ENCODE data around the gene PAK6. TPM values are rescaled to one million over a fixed set of nuclear protein-coding genes. Genes with fewer than 3 reads are reported as not detected.
A peak's percentile ranks its signal among the peaks of the same experiment; 100 is the strongest.

Gene PAK6
- total RNA-seq, 1 donor from 2014 or later: 19.9 TPM

- Histone ChIP-seq H3K27ac (no peak overlapping the region), H3K27me3 (no peaks in the 10 kb centered on the region), H3K9me3 (no peaks in the 10 kb centered on the region), H3K4me3 (no peak overlapping the region), H3K4me1 (peaks cover 6% of the 10 kb centered on the region), H3K36me3 (no peaks in the 10 kb centered on the region)
- no peak for TF ChIP-seq CTCF (IDR thresholded peaks at IDR 0.05)
- no peak for TF ChIP-seq POLR2AphosphoS5 (IDR thresholded peaks at IDR 0.05; ENCODE audit: insufficient read depth in 1 of 2, low read depth in 1 of 2)
- TF ChIP-seq POLR2A (IDR thresholded peaks at IDR 0.05): no peak
- DNase-seq (ENCODE audit: extremely low spot score in 2 of 2): no peak
- intact Hi-C loops (cut with DNase I): no loop called here
Observed at GRCh38 chr15:40317580-40317979, 78.7 kb downstream of the PAK6 start.

DNA sequence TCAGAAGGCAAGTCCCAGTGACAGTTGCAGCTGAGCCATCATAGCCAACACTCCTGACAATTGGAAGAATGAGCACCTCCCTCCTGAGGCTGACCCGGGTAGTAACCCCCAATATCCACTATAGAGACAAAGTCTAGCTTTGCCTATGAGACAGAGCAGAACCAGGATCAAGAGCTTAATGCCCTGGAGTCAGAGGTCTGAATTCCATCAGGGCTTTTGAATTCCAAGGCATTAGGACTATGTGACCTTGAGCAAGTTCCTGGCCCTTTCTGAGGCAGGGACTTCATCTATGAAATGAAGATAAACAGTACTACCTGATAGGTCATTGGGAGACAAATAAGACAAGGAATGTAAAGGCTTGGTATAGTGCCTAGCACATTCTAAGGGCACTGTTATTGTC, 81.5 kb downstream of the PAK6 start:
- Histone ChIP-seq H3K27ac (no peak overlapping the region), H3K9me3 (no peaks in the 10 kb centered on the region), H3K4me3 (no peak overlapping the region), H3K36me3 (no peaks in the 10 kb centered on the region), H3K4me1 (peaks cover 24% of the 10 kb centered on the region), H3K27me3 (no peaks in the 10 kb centered on the region)
- intact Hi-C loops (cut with DNase I): no loop called here
- TF ChIP-seq POLR2A (IDR thresholded peaks at IDR 0.05) (no peak), CTCF (IDR thresholded peaks at IDR 0.05) (no peak), POLR2AphosphoS5 (IDR thresholded peaks at IDR 0.05; ENCODE audit: insufficient read depth in 1 of 2, low read depth in 1 of 2) (no peak)
- DNase-seq (ENCODE audit: extremely low spot score in 2 of 2): no peak

DNA sequence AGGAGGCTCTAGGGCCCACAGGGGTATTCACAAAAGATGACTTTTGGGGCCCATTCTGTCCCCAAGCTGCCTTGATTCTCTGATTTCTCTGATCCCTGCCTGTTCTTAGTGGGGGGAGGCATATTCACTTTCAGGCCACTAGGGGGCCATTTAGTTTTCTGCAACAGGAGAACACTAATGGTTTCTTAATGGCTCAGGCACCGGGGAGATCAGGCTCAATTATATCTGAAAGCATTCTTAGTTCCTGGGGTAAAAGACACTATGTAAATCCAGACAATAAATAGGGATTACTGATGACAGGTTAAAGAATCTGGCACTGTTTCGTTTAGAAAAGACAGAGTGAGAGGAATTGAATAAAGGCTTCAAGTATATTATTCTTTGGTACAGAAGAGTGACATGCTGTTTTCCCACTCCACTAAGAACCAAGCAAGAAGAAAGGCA, 82.1 kb downstream of the PAK6 start:
- no peak for DNase-seq (ENCODE audit: extremely low spot score in 2 of 2)
- H3K4me1 ChIP-seq: peaks cover 30% of the 10 kb centered on the region
- H3K4me3 ChIP-seq: no peak overlapping the region
- TF ChIP-seq POLR2A (IDR thresholded peaks at IDR 0.05) (no peak), POLR2AphosphoS5 (IDR thresholded peaks at IDR 0.05; ENCODE audit: insufficient read depth in 1 of 2, low read depth in 1 of 2) (peak in 1 of 2 donors; percentile 66), CTCF (IDR thresholded peaks at IDR 0.05) (peak; percentile 70 to 81 (median 79))
- intact Hi-C loops (cut with DNase I): no loop called here
- H3K27me3 ChIP-seq: no peaks in the 10 kb centered on the region
- H3K36me3 ChIP-seq: no peaks in the 10 kb centered on the region
- H3K9me3 ChIP-seq: no peaks in the 10 kb centered on the region
- no peak overlapping the region for H3K27ac ChIP-seq

DNA sequence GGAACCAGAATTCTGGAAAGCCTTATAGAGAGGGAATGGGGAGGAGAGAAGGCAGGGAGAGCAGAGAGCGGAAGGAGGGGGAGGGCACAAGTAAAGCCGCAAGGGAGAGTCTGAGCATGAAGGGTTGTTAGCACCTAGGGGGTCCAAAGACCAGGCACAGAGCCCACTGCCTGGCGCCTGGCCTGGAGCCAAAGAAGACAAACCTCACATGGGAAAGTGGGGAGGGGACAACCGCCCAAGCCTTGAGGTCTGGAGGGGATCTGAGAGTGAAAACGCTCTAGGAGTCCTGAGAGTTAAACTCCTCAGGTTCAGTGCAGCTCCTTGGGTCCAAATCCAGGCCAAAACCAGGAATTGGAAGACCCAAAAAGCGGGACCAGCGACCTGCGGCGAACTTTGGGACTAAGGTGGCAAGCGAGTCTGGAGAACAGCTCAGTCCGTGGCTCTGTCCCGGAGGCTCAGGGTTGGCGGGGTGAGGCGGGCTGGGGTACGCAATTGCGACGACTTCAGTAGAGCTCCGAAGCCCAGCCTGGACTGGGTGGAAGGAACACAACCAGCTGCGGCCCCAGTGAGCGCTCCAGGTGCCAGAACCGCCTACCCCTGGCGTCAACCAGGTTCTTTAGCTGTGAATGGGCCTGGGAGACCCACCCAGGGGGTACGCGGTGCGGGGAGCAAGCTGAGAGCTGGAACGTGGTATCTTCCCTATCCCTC, 83.8 kb downstream of the PAK6 start:
- no peak for DNase-seq (ENCODE audit: extremely low spot score in 2 of 2)
- Histone ChIP-seq H3K36me3 (no peaks in the 10 kb centered on the region), H3K4me1 (peaks cover 31% of the 10 kb centered on the region), H3K27ac (peak overlapping the region; percentile 51), H3K4me3 (peak overlapping the region; percentile 73 to 85), H3K27me3 (no peaks in the 10 kb centered on the region), H3K9me3 (no peaks in the 10 kb centered on the region)
- intact Hi-C loops (cut with DNase I): no loop called here
- TF ChIP-seq POLR2AphosphoS5 (IDR thresholded peaks at IDR 0.05; ENCODE audit: insufficient read depth in 1 of 2, low read depth in 1 of 2): no peak
- no peak for TF ChIP-seq POLR2A (IDR thresholded peaks at IDR 0.05)
- TF ChIP-seq CTCF (IDR thresholded peaks at IDR 0.05): no peak

DNA sequence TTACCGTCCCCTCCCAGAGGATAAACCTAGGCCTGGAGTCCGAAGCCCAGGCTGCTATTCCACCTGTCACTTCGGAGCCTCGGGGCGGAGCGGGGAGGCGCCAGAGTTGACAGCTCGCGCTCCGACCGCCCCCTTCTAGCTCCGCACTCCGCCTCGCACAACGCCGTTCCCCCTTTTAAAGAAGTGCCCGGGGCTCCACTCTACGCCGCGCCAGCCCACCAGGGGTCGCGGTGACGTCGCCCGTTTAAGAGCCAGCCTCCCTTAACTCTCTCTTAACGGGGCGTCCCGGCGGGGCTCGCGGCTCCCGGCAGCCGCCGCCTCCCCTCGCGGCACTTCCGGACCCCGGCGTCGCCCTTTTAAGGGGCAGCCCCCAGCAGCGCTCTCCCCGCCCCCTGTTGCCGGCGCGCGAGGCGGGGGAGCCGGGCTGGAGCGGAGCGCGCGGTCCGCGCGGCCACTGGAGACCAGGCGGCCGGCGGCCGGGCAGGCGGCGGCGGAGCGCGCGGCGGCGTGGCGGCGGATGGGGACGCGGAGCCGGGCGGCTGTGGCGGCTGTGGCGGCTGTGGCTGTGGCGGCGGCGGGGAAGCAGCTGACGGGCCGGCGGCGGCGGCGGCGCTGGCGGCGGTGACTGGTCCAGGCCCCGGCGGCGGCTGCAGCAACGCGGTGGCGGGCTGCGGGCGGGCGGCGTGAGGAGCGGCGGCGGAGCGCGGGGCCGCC, 84.5 kb downstream of the PAK6 start, which contains the start of gene INAFM2:
Gene INAFM2, plus strand, starts transcription at position 454 of the 714 bp plus-strand sequence. CDS start 364 bp downstream, outside the sequence.
- H3K36me3 ChIP-seq: no peaks in the 10 kb centered on the region
- DNase-seq (ENCODE audit: extremely low spot score in 2 of 2): no peak
- no peak for TF ChIP-seq POLR2A (IDR thresholded peaks at IDR 0.05)
- peak; percentile 32 to 46 (median 45) for TF ChIP-seq CTCF (IDR thresholded peaks at IDR 0.05)
- TF ChIP-seq POLR2AphosphoS5 (IDR thresholded peaks at IDR 0.05; ENCODE audit: insufficient read depth in 1 of 2, low read depth in 1 of 2): peak in 1 of 2 donors; percentile 60
- H3K9me3 ChIP-seq: no peaks in the 10 kb centered on the region
- peak within 1 kb of the TSS; percentile 75 for H3K27ac ChIP-seq
- H3K27me3 ChIP-seq: no peaks in the 10 kb centered on the region
- H3K4me3 ChIP-seq: peak within 1 kb of the TSS; percentile 73 to 85
- intact Hi-C loops (cut with DNase I): no loop called here
- H3K4me1 ChIP-seq: peaks cover 31% of the 10 kb centered on the region

All from vagina (tissue), 2 donors.